ENCODE measurements around the gene IPO13.

Gene IPO13

DNA sequence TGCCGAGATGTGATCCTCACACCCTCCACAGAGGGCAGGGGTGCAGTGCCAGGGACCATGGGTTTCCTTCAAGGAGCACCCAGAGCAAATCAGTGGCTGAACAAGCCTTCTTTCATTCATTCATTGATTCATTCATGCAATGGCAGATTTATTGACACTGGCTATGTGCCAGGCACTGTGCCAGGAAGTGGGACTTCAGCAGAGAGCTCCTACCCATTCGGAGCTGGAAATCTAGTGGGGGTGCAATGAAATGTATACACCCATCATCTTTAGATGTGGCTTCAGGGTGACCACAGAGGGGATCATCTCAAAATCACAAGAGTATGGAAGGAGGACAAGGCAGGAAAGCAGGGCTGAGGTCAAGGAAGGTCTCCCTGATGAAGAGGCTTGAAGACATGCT, 65.7 kb downstream of the IPO13 start:
- DNase-seq (ENCODE audit: low spot score): no peak

DNA sequence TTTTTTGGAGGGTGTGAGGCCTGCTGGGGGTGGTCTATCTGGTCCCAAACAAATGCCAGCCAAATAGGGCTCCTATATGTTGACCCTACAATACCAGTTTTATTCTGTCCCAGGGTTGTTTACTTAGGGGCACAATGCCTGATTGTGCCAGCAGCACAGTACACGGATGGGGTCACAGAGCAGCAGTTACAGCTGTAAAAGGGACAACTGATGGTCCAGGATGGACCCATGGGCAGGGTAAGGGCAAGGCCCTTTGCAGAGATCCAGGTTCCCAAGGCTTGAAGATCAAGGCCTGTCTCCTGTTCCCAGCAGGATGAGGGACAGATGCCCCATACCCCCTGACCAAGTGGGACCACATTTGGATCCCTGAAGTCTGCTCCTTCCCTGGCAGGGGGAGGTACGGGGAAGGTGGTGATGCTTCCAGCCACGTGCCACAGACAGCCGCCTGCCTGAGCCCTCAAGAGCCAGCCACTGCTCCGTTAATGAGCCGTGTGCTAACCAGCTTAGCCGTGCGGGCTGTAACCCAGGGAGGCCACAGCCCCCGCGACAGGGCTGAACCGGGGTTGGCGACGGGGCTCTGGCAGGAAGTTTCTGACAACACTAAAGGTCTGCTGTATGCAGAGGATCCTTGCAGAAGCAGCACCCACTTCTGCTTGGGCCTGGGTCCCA, 66.3 kb downstream of the IPO13 start:
- DNase-seq (ENCODE audit: low spot score): no peak

DNA sequence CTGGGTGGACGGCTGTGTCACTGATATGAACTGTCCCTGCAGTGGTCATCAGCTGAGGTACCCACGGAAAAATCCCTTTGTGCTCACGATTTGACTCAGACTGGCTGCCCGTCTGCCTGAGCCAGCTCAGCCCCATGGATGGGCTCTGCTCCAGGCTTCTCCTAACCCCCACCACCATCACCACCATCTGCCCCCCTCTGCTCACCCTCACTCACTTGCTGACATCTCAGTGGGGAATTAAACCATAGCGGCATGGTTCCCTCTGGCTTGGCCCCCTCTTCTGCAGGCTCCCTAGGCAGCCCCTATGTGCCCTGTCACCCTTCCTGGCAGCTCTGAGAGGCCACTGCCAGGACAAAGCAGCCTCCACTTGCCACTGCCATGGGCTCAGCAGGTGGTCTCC, 67.2 kb downstream of the IPO13 start:
- no peak for DNase-seq (ENCODE audit: low spot score)

DNA sequence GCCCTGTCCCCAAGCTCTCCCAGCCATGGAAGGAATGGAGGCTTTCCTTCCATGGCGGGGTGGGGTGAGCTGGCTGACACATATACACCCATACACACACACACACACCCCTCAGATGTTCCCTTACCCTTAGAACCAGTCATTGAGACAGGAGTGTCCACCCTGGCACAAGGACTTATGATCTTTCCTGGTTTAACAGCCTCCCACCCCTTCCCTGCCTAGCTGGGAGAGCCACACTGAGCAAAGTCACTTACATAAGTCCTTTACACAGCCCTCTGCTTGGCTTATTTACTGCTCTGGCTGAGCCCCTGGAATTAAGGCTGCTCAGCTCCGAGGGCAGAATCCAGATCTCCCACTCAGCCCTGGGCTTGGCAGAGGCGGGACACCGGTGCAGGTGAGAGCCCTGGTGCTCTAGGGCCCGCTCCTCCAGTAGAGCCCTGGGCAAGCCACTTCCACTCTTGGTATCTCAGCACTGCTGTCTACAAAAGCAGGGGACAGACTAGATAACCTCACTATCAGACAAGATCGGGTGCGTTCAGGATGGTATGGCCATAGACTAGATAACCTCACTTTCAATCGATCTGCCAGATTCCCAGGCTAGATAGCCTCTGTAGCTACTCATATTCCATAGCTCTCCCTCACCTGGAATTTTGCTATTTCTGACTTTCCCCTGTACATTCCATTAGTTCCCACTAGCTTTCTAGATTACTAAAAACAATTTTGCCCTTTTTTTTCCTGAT, 67.8 kb downstream of the IPO13 start:
- DNase-seq (ENCODE audit: low spot score): no peak

DNA sequence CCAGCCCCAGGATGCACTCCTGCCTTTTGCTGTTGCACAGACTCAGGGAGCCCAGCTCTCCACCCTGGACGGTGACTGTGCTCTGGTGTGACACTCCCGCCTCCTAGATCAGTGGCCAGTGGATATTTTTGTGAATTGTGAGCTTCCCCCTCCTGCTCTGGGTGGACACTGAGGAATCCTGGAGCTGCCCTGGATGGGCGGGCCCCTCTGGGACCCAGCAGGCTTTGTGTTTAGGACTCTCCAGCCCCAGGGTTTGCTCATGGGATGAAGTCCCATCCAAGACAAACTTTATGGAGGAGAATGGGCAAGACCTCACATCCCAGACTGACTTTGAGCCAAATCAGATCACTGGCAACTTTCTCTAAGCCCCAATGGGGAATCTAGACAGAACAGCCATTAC, 68.5 kb downstream of the IPO13 start:
- DNase-seq (ENCODE audit: low spot score): no peak

- no peak for DNase-seq (ENCODE audit: low spot score)
Observed at GRCh38 chr1:44016041-44016889, 69.5 kb downstream of the IPO13 start.

DNA sequence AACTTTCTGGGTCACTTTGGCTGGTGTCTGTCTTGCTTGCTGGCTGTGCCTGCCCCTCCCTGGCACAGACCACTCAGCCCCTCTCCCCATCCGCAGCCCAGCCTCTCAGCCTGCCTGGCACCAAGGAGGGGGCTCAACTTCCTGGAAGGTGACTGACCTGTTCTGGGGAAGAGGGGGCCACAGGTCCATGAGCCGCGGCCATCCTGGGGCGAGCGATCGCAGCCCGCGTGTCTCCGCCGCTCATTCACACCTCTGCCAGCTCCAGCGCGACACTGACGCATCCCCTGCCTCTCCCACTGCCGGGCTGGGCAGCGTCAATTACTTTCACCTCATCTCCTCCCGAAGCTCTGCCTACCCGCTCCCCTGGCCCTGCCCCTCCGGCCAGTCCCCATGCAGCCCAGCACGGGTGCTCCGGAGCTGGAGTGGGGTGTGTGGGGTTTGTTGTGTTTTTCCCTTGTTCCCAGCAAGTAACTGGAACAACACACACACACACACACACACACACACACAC, 70.2 kb downstream of the IPO13 start:
- DNase-seq (ENCODE audit: low spot score): no peak
